IMR-90 (cell line): ENCODE data around the gene INPPL1.

Experiments used
- POLR2A ChIP-seq: IDR thresholded peaks from 2 replicates; pipeline ENCODE4 v1.6.1; 2012; ENCODE audit warnings: mild to moderate bottlenecking, low read depth, low read length
- RAD21 ChIP-seq: IDR thresholded peaks from 2 replicates; pipeline ENCODE4 v1.6.1; 2012; ENCODE audit warnings: low read length, improper control_type of control experiment
- RCOR1 ChIP-seq: IDR thresholded peaks from 2 replicates; pipeline ENCODE4 v1.6.1; 2012; ENCODE audit warnings: mild to moderate bottlenecking, low read length, improper control_type of control experiment; ENCODE audit not compliant: insufficient replicate concordance
- SMC3 ChIP-seq: fragments of 150-350 bp; IDR thresholded peaks from 2 replicates; pipeline ENCODE4 v1.6.1; 2016; ENCODE audit warnings: low read depth, mild to moderate bottlenecking, antibody characterized with exemption, low read length, moderate library complexity
- TF ChIP-seq, protein P1 (sequence below): conservative IDR thresholded peaks from 2 replicates; pipeline ENCODE4 v1.5.1; 2012; ENCODE audit warnings: mild to moderate bottlenecking, low read depth, low read length, improper control_type of control experiment

DNA sequence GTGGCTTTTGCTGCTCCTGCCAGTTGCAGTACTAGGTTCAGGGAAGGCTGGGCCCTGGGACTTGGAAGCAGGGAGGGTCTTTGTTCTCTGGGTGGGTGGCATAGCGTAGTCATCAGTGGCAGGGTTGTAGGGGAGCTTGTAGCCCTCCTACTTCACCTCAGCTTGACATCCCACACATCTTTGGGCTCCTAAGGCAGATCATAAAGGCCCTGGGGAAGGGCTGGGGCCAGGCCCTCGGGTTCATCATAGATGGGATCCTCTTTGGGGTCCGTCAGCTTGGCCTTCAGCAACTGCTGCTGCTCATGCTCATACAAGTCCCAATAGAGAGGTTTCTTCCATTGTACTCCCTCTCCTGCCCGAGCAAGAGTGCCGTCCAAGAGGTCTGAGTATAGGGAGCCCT, 25.4 kb downstream of the INPPL1 start:
- TF ChIP-seq, protein P1, sequence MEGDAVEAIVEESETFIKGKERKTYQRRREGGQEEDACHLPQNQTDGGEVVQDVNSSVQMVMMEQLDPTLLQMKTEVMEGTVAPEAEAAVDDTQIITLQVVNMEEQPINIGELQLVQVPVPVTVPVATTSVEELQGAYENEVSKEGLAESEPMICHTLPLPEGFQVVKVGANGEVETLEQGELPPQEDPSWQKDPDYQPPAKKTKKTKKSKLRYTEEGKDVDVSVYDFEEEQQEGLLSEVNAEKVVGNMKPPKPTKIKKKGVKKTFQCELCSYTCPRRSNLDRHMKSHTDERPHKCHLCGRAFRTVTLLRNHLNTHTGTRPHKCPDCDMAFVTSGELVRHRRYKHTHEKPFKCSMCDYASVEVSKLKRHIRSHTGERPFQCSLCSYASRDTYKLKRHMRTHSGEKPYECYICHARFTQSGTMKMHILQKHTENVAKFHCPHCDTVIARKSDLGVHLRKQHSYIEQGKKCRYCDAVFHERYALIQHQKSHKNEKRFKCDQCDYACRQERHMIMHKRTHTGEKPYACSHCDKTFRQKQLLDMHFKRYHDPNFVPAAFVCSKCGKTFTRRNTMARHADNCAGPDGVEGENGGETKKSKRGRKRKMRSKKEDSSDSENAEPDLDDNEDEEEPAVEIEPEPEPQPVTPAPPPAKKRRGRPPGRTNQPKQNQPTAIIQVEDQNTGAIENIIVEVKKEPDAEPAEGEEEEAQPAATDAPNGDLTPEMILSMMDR = no peak
- TF ChIP-seq POLR2A (no peak), SMC3 (no peak), RAD21 (no peak), RCOR1 (no peak)
